ENCODE results near the gene BLOC1S1.
A peak's percentile ranks its signal among the peaks of the same experiment; 100 is the strongest.

BLOC1S1 gene

GRCh38 chr12:55704824-55705718, 10.8 kb upstream of the BLOC1S1 start:
- no peak for DNase-seq (ENCODE audit: low read depth)
- TF ChIP-seq CTCF (IDR thresholded peaks at IDR 0.05; ENCODE audit: control insufficient read depth, extremely low read depth, insufficient read depth): no peak
- H3K4me3 ChIP-seq (ENCODE audit: low read depth, low read length): no peak overlapping the region

GRCh38 chr12:55705782-55706402, 10.0 kb upstream of the BLOC1S1 start:
- peak; percentile 35 for TF ChIP-seq CTCF (IDR thresholded peaks at IDR 0.05; ENCODE audit: control insufficient read depth, extremely low read depth, insufficient read depth)
- no peak for DNase-seq (ENCODE audit: low read depth)
- H3K4me3 ChIP-seq (ENCODE audit: low read depth, low read length): no peak overlapping the region

- H3K4me3 ChIP-seq (ENCODE audit: low read depth, low read length): no peak overlapping the region
Measured at GRCh38 chr12:55706568-55707218, 9.2 kb upstream of the BLOC1S1 start.

GRCh38 chr12:55707219-55707671, 8.6 kb upstream of the BLOC1S1 start:
- no peak for DNase-seq (ENCODE audit: low read depth)
- no peak overlapping the region for H3K4me3 ChIP-seq (ENCODE audit: low read depth, low read length)
- TF ChIP-seq CTCF (IDR thresholded peaks at IDR 0.05; ENCODE audit: control insufficient read depth, extremely low read depth, insufficient read depth): no peak

More at GRCh38 chr12:55706568-55707218, 9.2 kb upstream of the BLOC1S1 start:
- no peak for DNase-seq (ENCODE audit: low read depth)
- no peak for TF ChIP-seq CTCF (IDR thresholded peaks at IDR 0.05; ENCODE audit: control insufficient read depth, extremely low read depth, insufficient read depth)

GRCh38 chr12:55707841-55708694, 7.8 kb upstream of the BLOC1S1 start, which contains the start of gene ITGA7:
Gene ITGA7 (minus strand): TSS chr12:55707904. CDS start chr12:55707682, 222 bp downstream.
- no peak for DNase-seq (ENCODE audit: low read depth)
- TF ChIP-seq CTCF (IDR thresholded peaks at IDR 0.05; ENCODE audit: control insufficient read depth, extremely low read depth, insufficient read depth): no peak
- 0 out of 2 replicates have a peak within 1 kb of the TSS, but pooled peaks have one; percentile 9 for H3K4me3 ChIP-seq (ENCODE audit: low read depth, low read length)

GRCh38 chr12:55708695-55709233, 7.1 kb upstream of the BLOC1S1 start:
- no peak for DNase-seq (ENCODE audit: low read depth)
- H3K4me3 ChIP-seq (ENCODE audit: low read depth, low read length): no peak overlapping the region

More at GRCh38 chr12:55708695-55709233, 7.1 kb upstream of the BLOC1S1 start:
- TF ChIP-seq CTCF (IDR thresholded peaks at IDR 0.05; ENCODE audit: control insufficient read depth, extremely low read depth, insufficient read depth): no peak

Data from LNCaP clone FGC (cell line).